PC-9 (cell line): ENCODE measurements around the gene PCNX3. TPM values are rescaled to one million over a fixed set of nuclear protein-coding genes. Genes with fewer than 3 reads are reported as not detected.

Source experiments
- BruUV-seq: library from RNA; stranded (reverse); fragments of 400-500 nt; replicated peaks from 2 replicates; lab custom pipeline; 2021; lab: Mats Ljungman, UMichigan
- CTCF ChIA-PET: fragments of 300-600 bp; sonication (Branson Sonifier 250); formaldehyde crosslinking; loops from one replicate; lab custom pipeline; 2022; ENCODE audit warnings: antibody characterized with exemption; lab: Charles Lee
- POLR2A ChIA-PET: fragments of 300-600 bp; sonication (Branson Sonifier 250); formaldehyde crosslinking; loops from one replicate; lab custom pipeline; 2022; ENCODE audit warnings: antibody characterized with exemption; ENCODE audit not compliant: unreplicated experiment; lab: Charles Lee
- DNase-seq, 2 experiments: peaks; one replicate each; pipeline versions ENCODE4 v3.0.0 to v3.0.0-alpha.2; 2015 to 2022; ENCODE audit warnings: mixed read lengths in 1 of 2
- H2AFZ ChIP-seq: fragments of 200-600 bp; sonication (generic); 2 replicates; pipeline ENCODE4 v1.8.1; 2017; ENCODE audit warnings: antibody characterized with exemption
- H3F3A ChIP-seq: fragments of 200-600 bp; sonication (generic); 2 replicates; pipeline ENCODE4 v1.8.1; 2017; ENCODE audit warnings: antibody characterized with exemption, mild to moderate bottlenecking, low read depth; ENCODE audit not compliant: insufficient read depth
- H3K27ac ChIP-seq: fragments of 200-600 bp; sonication (generic); 2 replicates; pipeline ENCODE4 v1.6.1; 2016; ENCODE audit warnings: mixed run types
- H3K27me3 ChIP-seq: fragments of 200-600 bp; sonication (generic); 2 replicates; pipeline ENCODE4 v1.6.1; 2016; ENCODE audit warnings: low read depth, mixed run types; ENCODE audit not compliant: insufficient read depth
- H3K36me3 ChIP-seq: fragments of 200-600 bp; sonication (generic); 2 replicates; pipeline ENCODE4 v1.6.1; 2016; ENCODE audit warnings: low read depth, mixed run types
- H3K4me1 ChIP-seq: fragments of 200-600 bp; sonication (generic); replicated peaks from 2 replicates; pipeline ENCODE4 v1.6.1; 2016; ENCODE audit warnings: mixed run types; ENCODE audit not compliant: insufficient read depth
- H3K4me2 ChIP-seq: fragments of 200-600 bp; sonication (generic); 2 replicates; pipeline ENCODE4 v1.6.1; 2017; ENCODE audit warnings: mixed run types
- H3K4me3 ChIP-seq: fragments of 200-600 bp; sonication (generic); 2 replicates; pipeline ENCODE4 v1.6.1; 2016; ENCODE audit warnings: mixed run types
- H3K79me2 ChIP-seq: fragments of 200-600 bp; sonication (generic); 2 replicates; pipeline ENCODE4 v1.6.1; 2017; ENCODE audit warnings: low read depth, mixed run types
- H3K9me2 ChIP-seq: fragments of 200-600 bp; sonication (generic); 2 replicates; pipeline ENCODE4 v1.8.1; 2017; ENCODE audit warnings: mild to moderate bottlenecking; ENCODE audit not compliant: insufficient read depth
- H3K9me3 ChIP-seq: fragments of 200-600 bp; sonication (generic); 2 replicates; pipeline ENCODE4 v1.8.1; 2016; ENCODE audit warnings: low read depth; ENCODE audit not compliant: insufficient read depth
- H4K20me1 ChIP-seq: fragments of 200-600 bp; sonication (generic); 2 replicates; pipeline ENCODE4 v1.8.1; 2017; ENCODE audit not compliant: insufficient read depth
- CTCF ChIP-seq: fragments of 200-600 bp; sonication (generic); conservative IDR thresholded peaks from 2 replicates; pipeline ENCODE4 v1.6.1; 2017; ENCODE audit warnings: mixed run types, antibody characterized with exemption, mild to moderate bottlenecking, moderate library complexity
- EZH2 ChIP-seq: fragments of 200-600 bp; sonication (generic); IDR thresholded peaks from 2 replicates; pipeline ENCODE4 v1.8.0; 2017; ENCODE audit warnings: antibody characterized with exemption, low read depth
- intact Hi-C: fragments of 100-400 bp; cut with micrococcal nuclease; formaldehyde crosslinking; loops from one replicate; pipeline ENCODE4 v1.10.0; 2022; ENCODE audit not compliant: unreplicated experiment
- total RNA-seq: library from RNA; stranded (reverse); gene quantifications from 2 replicates; pipeline ENCODE4 v1.2.3, GENCODE V29; 2021

PCNX3 gene
- total RNA-seq, 1 experiment from 2014 or later: 76.9 TPM

GRCh38 chr11:65633390-65634108 is 18.0 kb downstream of the PCNX3 start:
- H4K20me1 ChIP-seq: peaks cover 15% of the 10 kb centered on the region
- H3K9me3 ChIP-seq: no peaks in the 10 kb centered on the region
- H3K4me3 ChIP-seq: no peak overlapping the region
- peaks cover 34% of the 10 kb centered on the region for H3F3A ChIP-seq
- no peak overlapping the region for H2AFZ ChIP-seq
- H3K4me1 ChIP-seq: peaks cover 14% of the 10 kb centered on the region
- no TSS peak for BruUV-seq
- intact Hi-C loops: no loop called here
- no peak overlapping the region for H3K27ac ChIP-seq
- H3K27me3 ChIP-seq: no peaks in the 10 kb centered on the region
- peak in 1 of 2 experiments; percentile 22 for DNase-seq
- H3K9me2 ChIP-seq: no peaks in the 10 kb centered on the region
- ChIA-PET POLR2A (no interaction called here), CTCF (no interaction called here)
- TF ChIP-seq CTCF: no peak
- no peak for TF ChIP-seq EZH2
- peaks cover 33% of the 10 kb centered on the region for H3K36me3 ChIP-seq
- H3K4me2 ChIP-seq: no peak overlapping the region
- no peaks in the 10 kb centered on the region for H3K79me2 ChIP-seq

GRCh38 chr11:65634109-65634436 is 18.5 kb downstream of the PCNX3 start:
- intact Hi-C loops: no loop called here
- CTCF ChIA-PET: no interaction called here
- BruUV-seq: no TSS peak

GRCh38 chr11:65634440-65634839 is 18.9 kb downstream of the PCNX3 start:
- TF ChIP-seq EZH2 (no peak), CTCF (no peak)
- H3K27me3 ChIP-seq: no peaks in the 10 kb centered on the region
- no peak overlapping the region for H3K27ac ChIP-seq
- no peaks in the 10 kb centered on the region for H3K9me3 ChIP-seq
- DNase-seq: peak in 1 of 2 experiments; percentile 13
- ChIA-PET CTCF (no interaction called here), POLR2A (no interaction called here)
- H3K36me3 ChIP-seq: peaks cover 29% of the 10 kb centered on the region
- H3K9me2 ChIP-seq: no peaks in the 10 kb centered on the region
- H3K4me2 ChIP-seq: no peak overlapping the region
- peaks cover 12% of the 10 kb centered on the region for H4K20me1 ChIP-seq
- no peak overlapping the region for H2AFZ ChIP-seq
- H3K4me3 ChIP-seq: no peak overlapping the region
- no TSS peak for BruUV-seq
- peaks cover 17% of the 10 kb centered on the region for H3K4me1 ChIP-seq
- intact Hi-C loops: no loop called here
- H3F3A ChIP-seq: peaks cover 41% of the 10 kb centered on the region
- H3K79me2 ChIP-seq: no peaks in the 10 kb centered on the region

More at GRCh38 chr11:65634109-65634436, 18.5 kb downstream of the PCNX3 start:
- POLR2A ChIA-PET: no interaction called here
- H3K27ac ChIP-seq: no peak overlapping the region
- no peaks in the 10 kb centered on the region for H3K79me2 ChIP-seq
- no peak overlapping the region for H2AFZ ChIP-seq
- TF ChIP-seq EZH2 (no peak), CTCF (no peak)
- H3K36me3 ChIP-seq: peaks cover 32% of the 10 kb centered on the region
- no peak overlapping the region for H3K4me3 ChIP-seq
- H4K20me1 ChIP-seq: peaks cover 15% of the 10 kb centered on the region
- H3F3A ChIP-seq: peaks cover 39% of the 10 kb centered on the region
- H3K9me3 ChIP-seq: no peaks in the 10 kb centered on the region
- no peaks in the 10 kb centered on the region for H3K9me2 ChIP-seq
- H3K27me3 ChIP-seq: no peaks in the 10 kb centered on the region
- DNase-seq: peak in 1 of 2 experiments; percentile 18
- peaks cover 17% of the 10 kb centered on the region for H3K4me1 ChIP-seq
- no peak overlapping the region for H3K4me2 ChIP-seq
